ENCODE measurements around the gene KRTAP4-12.

- no peak for TF ChIP-seq POLR2A (IDR thresholded peaks at IDR 0.05)
- TF ChIP-seq CTCF (IDR thresholded peaks at IDR 0.05), result no peak
- TF ChIP-seq POLR2AphosphoS5 (IDR thresholded peaks at IDR 0.05), result no peak
These were observed 2.4 kb upstream of the KRTAP4-12 start for GRCh38 chr17:41126412-41126811.
